ENCODE results near the gene IGF1R. TPM values are rescaled to one million over a fixed set of nuclear protein-coding genes. Genes with fewer than 3 reads are reported as not detected.

Gene IGF1R
- total and polyA plus RNA-seq, 2 donors: 11.5 to 33.3 TPM

DNA sequence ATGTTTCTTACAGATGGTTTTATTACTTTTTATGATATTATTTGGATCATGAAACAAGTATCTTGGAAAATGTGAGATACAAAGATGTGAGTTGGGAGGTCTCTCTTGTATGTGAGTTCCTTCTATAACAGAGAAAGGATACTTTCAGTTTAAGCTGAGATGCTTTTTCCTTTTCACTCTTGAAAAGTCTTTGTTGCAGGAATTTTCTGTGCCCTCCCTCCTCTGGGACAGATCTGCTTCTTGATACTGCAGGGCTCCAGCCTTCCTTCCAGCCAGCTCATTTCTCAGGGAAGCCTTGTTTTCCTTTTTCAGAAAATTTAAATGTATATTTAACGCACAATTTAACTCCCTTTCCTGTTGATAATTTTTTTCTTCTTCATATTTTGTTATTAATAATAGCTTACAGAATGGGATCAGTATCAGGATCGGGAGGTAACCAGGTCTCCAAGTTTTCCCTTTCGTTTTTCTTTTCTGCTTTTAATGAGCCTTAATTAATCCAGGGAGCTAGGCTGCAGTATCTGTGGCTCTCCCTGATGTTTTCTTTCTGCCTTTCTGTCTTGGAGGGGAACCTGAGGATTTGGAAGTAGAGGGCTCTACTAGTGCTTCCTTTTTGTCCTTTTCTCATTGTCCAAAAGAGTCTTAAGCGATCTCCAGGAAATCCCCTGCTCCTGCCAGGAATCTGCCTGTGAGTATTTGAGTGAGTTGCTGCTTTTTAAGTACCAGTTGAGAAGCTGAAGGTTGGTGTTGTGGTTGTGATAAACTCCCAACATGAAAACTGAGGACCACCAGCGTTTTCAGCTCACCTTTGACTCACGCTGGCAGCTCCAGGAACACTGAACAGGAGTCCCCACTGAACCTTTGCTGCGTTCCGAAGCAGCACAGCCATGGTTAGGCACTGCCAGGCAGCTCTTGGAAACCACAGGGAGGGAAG, 105.7 kb downstream of the IGF1R start:
- Histone ChIP-seq H3K4me1 (ENCODE audit: insufficient read depth) (peaks cover 2% of the 10 kb centered on the region), H3K4me3 (ENCODE audit: low read depth, low read length) (no peak overlapping the region), H3K27ac (ENCODE audit: low read depth) (no peak overlapping the region), H3K36me3 (ENCODE audit: insufficient read depth) (no peaks in the 10 kb centered on the region)
- WGBS: 35% methylated on average over 8 of the region's 8 CpGs
- DNase-seq (ENCODE audit: extremely low spot score): no peak

DNA sequence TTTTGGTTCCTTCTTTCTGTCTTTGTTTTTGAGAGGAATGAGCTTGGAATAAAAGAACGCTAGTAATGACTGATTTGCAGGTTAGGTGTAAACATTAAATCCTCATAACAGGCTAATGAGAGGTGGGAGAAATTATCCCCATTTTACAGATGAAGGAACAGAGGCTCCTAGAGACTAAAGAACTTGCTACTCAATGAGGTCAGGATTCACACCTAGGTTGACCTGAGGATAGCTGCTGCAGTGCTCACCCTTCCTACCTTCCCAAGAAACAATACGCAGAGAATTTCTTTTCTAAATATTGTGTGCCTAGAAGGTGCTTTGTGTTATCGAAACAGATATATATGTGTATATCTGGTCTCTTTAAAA, 106.3 kb downstream of the IGF1R start:
- H3K4me3 ChIP-seq (ENCODE audit: low read depth, low read length): no peak overlapping the region
- no peak for DNase-seq (ENCODE audit: extremely low spot score)
- H3K27ac ChIP-seq (ENCODE audit: low read depth): no peak overlapping the region
- WGBS: 84% methylated on average over 3 of the region's 3 CpGs
- H3K36me3 ChIP-seq (ENCODE audit: insufficient read depth): no peaks in the 10 kb centered on the region
- H3K4me1 ChIP-seq (ENCODE audit: insufficient read depth): peaks cover 2% of the 10 kb centered on the region

DNA sequence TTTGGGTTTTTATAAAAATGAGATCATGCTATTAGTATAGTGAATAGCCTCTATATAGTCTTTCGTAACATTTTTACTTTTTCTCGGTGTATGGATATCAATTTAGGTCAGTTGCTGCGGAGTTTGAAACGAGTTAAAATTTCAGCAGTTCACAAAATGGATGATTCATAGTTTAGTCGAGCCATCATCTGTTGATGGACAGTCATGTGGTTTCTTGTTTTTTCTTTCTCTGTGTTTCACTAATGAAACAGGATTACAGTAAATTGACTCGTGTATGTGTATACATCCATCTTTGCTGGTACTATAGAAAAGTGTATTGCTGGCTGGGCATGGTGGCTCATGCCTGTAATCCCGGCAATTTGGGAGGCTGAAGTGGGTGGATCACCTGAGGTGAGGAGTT, 106.8 kb downstream of the IGF1R start:
- Histone ChIP-seq H3K36me3 (ENCODE audit: insufficient read depth) (no peaks in the 10 kb centered on the region), H3K4me3 (ENCODE audit: low read depth, low read length) (no peak overlapping the region), H3K4me1 (ENCODE audit: insufficient read depth) (peaks cover under 1% of the 10 kb centered on the region), H3K27ac (ENCODE audit: low read depth) (no peak overlapping the region)
- no peak for DNase-seq (ENCODE audit: extremely low spot score)
- WGBS: 83% methylated on average over 7 of the region's 7 CpGs

DNA sequence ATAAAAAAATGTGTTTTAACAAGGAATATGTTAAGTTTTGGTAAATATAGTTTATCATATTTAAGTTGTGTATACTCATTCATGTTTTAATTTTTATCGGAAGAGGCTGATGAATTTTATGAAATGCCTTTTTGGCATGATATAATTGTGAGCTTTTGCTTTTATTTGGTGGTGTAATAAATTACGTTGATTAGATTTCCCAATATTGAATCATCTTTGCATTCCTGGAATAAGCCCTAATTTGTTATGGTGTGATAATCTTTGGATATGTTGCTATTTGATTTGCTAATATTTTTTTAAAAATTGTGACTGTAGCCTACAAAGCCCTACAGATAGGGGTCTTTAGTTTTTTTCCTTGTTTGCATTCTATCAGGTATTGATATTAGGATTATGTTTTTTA, 107.4 kb downstream of the IGF1R start:
- H3K4me1 ChIP-seq (ENCODE audit: insufficient read depth): no peaks in the 10 kb centered on the region
- no peaks in the 10 kb centered on the region for H3K36me3 ChIP-seq (ENCODE audit: insufficient read depth)
- H3K27ac ChIP-seq (ENCODE audit: low read depth): no peak overlapping the region
- no peak overlapping the region for H3K4me3 ChIP-seq (ENCODE audit: low read depth, low read length)
- no peak for DNase-seq (ENCODE audit: extremely low spot score)
- 85% methylated on average over 2 of the region's 2 CpGs for WGBS

DNA sequence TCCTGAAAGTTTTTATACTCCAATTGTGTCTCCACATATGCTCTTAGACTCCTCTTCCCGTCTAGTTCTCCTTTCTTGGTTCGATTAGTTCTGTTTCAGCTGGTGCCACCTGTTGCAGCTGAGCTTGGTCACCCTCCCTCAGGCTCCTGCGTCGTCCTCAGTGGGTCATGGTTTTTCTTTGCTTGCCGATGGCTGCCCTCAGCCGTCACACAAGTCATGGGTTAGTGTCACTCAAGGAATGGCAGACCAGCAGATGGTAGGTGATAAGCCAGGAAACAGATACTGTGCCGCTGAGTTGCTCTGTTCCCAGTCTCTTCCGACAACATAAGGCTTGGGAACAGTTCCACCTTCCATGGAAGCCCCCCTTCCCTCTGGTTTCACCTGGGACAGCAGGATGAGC, 109.9 kb downstream of the IGF1R start:
- H3K27ac ChIP-seq (ENCODE audit: low read depth): no peak overlapping the region
- H3K4me3 ChIP-seq (ENCODE audit: low read depth, low read length): no peak overlapping the region
- DNase-seq (ENCODE audit: extremely low spot score): no peak
- no peaks in the 10 kb centered on the region for H3K36me3 ChIP-seq (ENCODE audit: insufficient read depth)
- H3K4me1 ChIP-seq (ENCODE audit: insufficient read depth): no peaks in the 10 kb centered on the region
- WGBS: 81% methylated on average over 8 of the region's 8 CpGs

DNA sequence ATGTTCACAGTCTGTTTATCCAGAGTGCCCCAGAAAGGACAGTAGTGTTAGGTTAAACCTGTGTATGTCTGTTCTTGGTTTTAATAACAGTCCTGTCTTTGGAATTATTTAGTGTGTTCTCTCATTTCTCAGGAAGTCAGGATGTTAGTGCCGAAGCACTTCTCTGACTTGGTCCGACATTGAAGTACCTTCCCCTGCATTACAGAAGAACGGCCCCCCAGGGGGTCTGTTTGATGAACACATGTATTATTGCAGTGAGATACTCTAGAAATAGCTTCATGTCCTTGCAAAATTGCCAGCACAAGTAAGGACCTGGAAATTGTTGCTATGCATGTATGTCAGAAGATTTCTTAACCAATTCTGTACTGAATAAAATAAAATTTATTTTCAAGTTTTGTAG, 110.9 kb downstream of the IGF1R start:
- Histone ChIP-seq H3K36me3 (ENCODE audit: insufficient read depth) (no peaks in the 10 kb centered on the region), H3K27ac (ENCODE audit: low read depth) (no peak overlapping the region), H3K4me1 (ENCODE audit: insufficient read depth) (no peaks in the 10 kb centered on the region), H3K4me3 (ENCODE audit: low read depth, low read length) (no peak overlapping the region)
- WGBS: 72% methylated on average over 3 of the region's 3 CpGs
- no peak for DNase-seq (ENCODE audit: extremely low spot score)

DNA sequence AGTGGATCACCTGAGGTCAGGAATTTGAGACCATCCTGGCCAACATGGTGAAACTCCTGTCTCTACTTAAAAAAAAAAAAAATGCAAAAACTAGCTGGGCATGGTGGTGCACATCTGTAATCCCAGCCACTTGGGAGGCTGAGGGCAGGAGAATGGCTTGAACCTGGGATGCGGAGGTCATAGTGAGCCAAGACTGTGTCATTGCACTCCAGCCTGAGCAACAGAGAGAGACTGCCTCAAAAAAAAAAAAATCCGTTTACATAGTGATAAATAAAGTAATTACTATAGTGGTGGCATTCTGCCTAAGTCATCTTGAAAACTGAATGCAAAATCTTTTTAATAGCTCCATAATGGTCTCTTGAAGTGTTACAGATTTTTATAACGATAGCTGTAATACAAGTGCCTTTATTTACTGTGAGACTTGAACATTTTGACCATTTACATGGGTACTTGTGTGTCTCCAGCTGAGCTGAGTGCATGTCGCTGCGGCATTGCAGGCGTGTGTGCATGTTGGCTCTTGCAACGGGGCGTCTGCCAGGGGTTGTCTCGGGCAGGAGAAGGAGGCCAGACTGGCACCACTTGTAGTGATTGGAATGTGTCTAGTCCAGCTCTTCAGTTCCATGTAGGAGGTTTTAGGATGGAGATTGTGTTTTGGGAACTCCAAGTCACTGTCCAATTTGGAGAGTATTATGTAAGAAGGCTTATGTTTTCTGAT, 111.9 kb downstream of the IGF1R start:
- peak; percentile 59 for DNase-seq (ENCODE audit: extremely low spot score)
- Histone ChIP-seq H3K4me3 (ENCODE audit: low read depth, low read length) (no peak overlapping the region), H3K4me1 (ENCODE audit: insufficient read depth) (no peaks in the 10 kb centered on the region), H3K27ac (ENCODE audit: low read depth) (no peak overlapping the region), H3K36me3 (ENCODE audit: insufficient read depth) (no peaks in the 10 kb centered on the region)
- 70% methylated on average over 9 of the region's 9 CpGs for WGBS

DNA sequence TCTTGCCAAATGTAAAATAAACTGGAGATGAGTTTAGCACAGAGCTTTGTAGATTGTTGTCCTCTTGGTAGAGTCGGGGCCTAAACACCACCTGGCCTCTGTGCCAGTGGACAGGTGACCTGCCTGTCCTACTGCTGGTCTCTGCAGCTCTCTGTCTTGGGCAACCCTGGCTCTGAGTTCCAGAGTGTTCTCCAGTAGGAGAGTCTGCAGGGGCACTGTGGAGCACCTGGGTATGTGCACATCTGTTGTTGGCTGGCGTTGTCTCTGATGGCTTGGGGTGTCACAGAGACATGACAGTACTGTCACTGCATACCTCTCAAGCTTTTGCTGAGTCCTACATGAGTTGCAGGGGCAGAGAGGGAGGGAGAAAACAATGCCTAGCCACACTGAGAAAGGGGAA, 112.6 kb downstream of the IGF1R start:
- H3K4me3 ChIP-seq (ENCODE audit: low read depth, low read length): no peak overlapping the region
- 76% methylated on average over 2 of the region's 2 CpGs for WGBS
- no peak overlapping the region for H3K27ac ChIP-seq (ENCODE audit: low read depth)
- H3K4me1 ChIP-seq (ENCODE audit: insufficient read depth): no peaks in the 10 kb centered on the region
- DNase-seq (ENCODE audit: extremely low spot score): no peak
- H3K36me3 ChIP-seq (ENCODE audit: insufficient read depth): no peaks in the 10 kb centered on the region

DNA sequence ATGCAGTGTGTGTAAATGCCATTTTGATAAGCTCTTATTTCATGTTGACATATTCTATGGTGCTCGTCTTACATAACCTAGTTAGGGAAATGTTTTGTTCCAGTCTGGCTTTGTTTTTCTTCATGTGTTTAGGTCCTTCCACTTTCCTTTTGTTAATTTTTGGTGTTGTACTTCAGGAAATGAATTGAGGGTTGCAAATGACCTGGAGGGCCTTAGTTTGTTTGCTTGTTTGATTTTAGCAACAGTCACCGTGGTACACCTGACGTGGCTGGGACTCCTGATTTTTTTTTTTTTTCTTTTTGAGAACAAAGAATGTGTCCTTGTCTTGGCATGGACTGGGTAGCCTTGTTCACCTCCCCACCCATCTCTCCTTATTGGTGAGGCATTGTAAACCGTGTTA, 114.8 kb downstream of the IGF1R start:
- no peaks in the 10 kb centered on the region for H3K4me1 ChIP-seq (ENCODE audit: insufficient read depth)
- H3K27ac ChIP-seq (ENCODE audit: low read depth): no peak overlapping the region
- no peak for DNase-seq (ENCODE audit: extremely low spot score)
- WGBS: 71% methylated on average over 4 of the region's 4 CpGs
- no peak overlapping the region for H3K4me3 ChIP-seq (ENCODE audit: low read depth, low read length)
- H3K36me3 ChIP-seq (ENCODE audit: insufficient read depth): no peaks in the 10 kb centered on the region

DNA sequence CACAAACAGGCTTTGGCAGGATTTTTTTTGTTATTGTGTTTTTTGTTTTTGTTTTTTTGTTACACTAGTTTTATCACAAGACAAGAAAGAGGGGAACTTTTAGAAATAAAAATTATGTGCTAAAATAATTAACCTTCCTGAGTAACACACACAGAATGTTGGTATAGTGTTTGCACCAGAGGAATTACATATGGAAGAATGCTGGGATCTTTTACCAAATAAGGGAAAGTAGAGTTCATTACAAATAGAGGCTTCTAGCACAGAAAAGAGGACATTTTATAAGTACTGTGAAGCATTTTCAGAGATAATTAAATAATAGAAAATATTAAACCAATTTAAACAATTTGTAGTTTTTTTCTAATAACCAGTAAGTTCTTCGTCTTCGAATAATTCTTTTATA, 116.0 kb downstream of the IGF1R start:
- no peak overlapping the region for H3K4me3 ChIP-seq (ENCODE audit: low read depth, low read length)
- DNase-seq (ENCODE audit: extremely low spot score): no peak
- no peaks in the 10 kb centered on the region for H3K36me3 ChIP-seq (ENCODE audit: insufficient read depth)
- no peaks in the 10 kb centered on the region for H3K4me1 ChIP-seq (ENCODE audit: insufficient read depth)
- H3K27ac ChIP-seq (ENCODE audit: low read depth): no peak overlapping the region
- WGBS: 95% methylated on average over 2 of the region's 2 CpGs

DNA sequence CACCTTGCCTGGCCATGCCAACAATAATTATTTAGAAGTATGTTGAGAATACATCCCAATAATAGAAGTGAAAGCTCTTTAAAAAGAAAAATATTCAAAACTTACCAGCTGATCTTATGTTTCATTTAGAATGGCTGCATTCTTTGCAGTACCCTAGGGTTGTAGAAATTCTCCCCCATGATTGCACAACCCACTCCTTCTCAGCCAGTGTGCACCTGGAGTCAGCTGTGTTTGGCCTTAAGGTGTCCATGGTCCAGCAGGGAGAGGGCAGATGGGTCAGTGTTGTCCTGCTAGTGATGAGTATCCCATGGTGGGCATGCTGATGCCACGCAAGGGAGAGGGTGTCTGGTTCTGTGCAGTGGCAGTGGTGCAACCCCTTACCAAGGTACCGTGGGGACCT, 117.3 kb downstream of the IGF1R start:
- H3K4me1 ChIP-seq (ENCODE audit: insufficient read depth): no peaks in the 10 kb centered on the region

DNA sequence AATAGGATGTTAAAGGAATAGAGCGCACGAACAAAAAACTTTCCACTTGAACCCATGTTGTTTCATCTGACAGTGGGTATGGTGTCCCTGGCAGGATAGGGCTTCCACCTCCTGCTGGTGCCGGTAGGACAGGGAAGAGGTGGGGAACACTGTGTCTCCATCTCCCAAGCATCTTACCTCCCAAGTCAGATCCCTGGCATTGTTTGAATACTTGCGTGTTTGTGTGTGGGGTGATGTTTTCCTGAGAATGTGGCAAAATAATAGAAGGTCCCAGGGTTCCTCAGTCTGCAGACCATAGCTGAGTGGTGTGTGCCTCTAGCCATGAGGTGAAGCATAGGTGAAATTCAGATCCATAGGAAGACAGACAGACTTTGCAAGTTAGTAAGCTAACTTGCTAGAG, 119.4 kb downstream of the IGF1R start:
- no peaks in the 10 kb centered on the region for H3K4me1 ChIP-seq (ENCODE audit: insufficient read depth)
- no peaks in the 10 kb centered on the region for H3K36me3 ChIP-seq (ENCODE audit: insufficient read depth)
- no peak for DNase-seq (ENCODE audit: extremely low spot score)
- 94% methylated on average over 4 of the region's 4 CpGs for WGBS
- no peak overlapping the region for H3K27ac ChIP-seq (ENCODE audit: low read depth)
- no peak overlapping the region for H3K4me3 ChIP-seq (ENCODE audit: low read depth, low read length)

More for the DNA sequence above, 117.3 kb downstream of the IGF1R start:
- DNase-seq (ENCODE audit: extremely low spot score): no peak
- Histone ChIP-seq H3K36me3 (ENCODE audit: insufficient read depth) (no peaks in the 10 kb centered on the region), H3K27ac (ENCODE audit: low read depth) (no peak overlapping the region), H3K4me3 (ENCODE audit: low read depth, low read length) (no peak overlapping the region)
- WGBS: 96% methylated on average over 2 of the region's 2 CpGs

DNA sequence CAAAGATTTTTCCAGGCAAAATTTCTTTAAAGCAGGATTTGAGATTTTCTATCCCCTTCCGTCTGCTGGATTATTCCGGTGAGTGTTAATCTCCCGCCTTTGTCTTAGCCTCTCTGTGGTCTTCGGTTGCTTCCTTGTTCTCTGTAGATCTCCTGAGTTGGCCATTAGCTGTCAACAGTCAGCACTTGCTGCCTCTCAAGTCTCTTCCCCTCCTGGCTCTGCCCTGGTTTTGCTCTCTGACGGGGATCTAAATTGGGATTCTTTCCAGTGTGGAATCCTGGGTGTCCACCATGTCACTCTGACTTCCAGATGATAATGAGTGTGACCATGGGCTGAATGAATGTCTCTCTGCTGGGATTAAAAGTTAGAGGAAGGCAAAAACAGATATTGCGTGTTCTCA, 121.5 kb downstream of the IGF1R start:
- Histone ChIP-seq H3K27ac (ENCODE audit: low read depth) (no peak overlapping the region), H3K4me1 (ENCODE audit: insufficient read depth) (no peaks in the 10 kb centered on the region), H3K36me3 (ENCODE audit: insufficient read depth) (no peaks in the 10 kb centered on the region), H3K4me3 (ENCODE audit: low read depth, low read length) (no peak overlapping the region)
- 89% methylated on average over 6 of the region's 6 CpGs for WGBS
- DNase-seq (ENCODE audit: extremely low spot score): no peak

DNA sequence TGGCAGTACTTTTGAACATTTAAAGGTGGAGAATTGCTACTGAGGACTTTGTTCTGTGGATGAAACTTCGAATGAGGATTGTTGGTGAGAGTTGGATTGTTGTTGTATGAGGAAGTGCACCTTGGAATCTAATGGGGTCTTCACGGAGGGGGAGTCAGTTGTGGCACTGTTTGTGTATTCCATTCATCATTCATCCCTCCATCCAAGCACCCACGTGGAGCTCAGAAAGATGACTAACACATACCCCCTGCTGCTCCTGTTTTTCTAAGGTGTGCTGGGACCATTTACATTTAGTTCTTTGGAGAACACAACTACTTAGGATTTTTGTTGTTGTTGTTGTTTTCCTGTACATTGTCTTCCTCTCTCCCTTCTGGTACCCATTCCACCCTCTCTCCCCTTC, 122.6 kb downstream of the IGF1R start:
- 69% methylated on average over 3 of the region's 3 CpGs for WGBS
- Histone ChIP-seq H3K27ac (ENCODE audit: low read depth) (no peak overlapping the region), H3K36me3 (ENCODE audit: insufficient read depth) (no peaks in the 10 kb centered on the region), H3K4me1 (ENCODE audit: insufficient read depth) (no peaks in the 10 kb centered on the region), H3K4me3 (ENCODE audit: low read depth, low read length) (no peak overlapping the region)
- no peak for DNase-seq (ENCODE audit: extremely low spot score)
